Measurements from ENCODE around the gene HMGN1.
"Not testable (repeated sequence)": the region's sequence is repeated elsewhere in the genome, so short reads cannot be mapped to it uniquely, and the experiment has no call there.

The HMGN1 gene

DNA sequence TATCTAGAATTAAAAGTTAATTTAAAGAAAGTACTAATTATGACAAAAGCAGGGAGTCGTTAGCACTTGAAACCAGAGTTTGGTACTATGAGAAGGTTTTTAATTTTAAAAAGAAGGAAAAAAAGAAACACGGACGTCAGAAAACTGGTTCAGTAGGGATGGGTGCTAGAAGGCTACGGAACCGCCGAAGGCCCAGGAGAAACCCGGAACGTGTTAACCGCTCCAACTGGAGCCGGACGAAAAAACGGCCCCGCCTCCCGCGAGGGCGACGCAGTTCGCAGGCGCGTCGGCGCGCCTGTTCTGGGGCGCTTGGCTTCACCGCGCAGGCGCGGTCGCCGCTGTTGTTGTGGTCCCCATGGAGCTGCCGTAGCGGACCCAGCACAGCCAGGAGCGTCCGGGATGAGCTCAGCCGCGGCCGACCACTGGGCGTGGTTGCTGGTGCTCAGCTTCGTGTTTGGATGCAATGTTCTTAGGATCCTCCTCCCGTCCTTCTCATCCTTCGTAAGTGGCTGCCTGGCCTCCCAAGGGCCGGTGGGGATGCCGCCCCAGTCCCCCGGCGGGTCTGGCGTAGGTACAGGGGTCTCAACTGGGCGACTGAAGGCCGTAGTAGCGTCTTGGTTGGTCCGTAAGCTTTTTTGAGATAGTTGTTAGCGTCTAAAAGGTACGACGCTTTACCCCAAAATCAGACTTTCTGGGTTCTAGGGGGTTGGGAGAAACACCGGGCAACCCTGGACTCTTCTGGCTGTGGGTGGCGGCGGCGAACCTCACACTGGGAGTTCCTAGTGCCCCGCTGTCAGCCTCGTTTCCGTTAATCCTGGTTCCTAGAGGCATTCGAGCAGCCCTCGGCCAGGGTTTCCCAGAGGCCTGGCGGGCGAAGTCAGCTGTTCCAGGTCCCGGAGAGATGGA lies 31.4 kb upstream of the HMGN1 start:
- peak; percentile 85 for DNase-seq (ENCODE audit: extremely low read depth, low read depth)
- TF ChIP-seq, protein P1, sequence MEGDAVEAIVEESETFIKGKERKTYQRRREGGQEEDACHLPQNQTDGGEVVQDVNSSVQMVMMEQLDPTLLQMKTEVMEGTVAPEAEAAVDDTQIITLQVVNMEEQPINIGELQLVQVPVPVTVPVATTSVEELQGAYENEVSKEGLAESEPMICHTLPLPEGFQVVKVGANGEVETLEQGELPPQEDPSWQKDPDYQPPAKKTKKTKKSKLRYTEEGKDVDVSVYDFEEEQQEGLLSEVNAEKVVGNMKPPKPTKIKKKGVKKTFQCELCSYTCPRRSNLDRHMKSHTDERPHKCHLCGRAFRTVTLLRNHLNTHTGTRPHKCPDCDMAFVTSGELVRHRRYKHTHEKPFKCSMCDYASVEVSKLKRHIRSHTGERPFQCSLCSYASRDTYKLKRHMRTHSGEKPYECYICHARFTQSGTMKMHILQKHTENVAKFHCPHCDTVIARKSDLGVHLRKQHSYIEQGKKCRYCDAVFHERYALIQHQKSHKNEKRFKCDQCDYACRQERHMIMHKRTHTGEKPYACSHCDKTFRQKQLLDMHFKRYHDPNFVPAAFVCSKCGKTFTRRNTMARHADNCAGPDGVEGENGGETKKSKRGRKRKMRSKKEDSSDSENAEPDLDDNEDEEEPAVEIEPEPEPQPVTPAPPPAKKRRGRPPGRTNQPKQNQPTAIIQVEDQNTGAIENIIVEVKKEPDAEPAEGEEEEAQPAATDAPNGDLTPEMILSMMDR (IDR thresholded peaks at IDR 0.05; ENCODE audit: low read depth, low read length, missing control alignments), result no peak
- H3K4me3 ChIP-seq (replicated peaks; ENCODE audit: low read depth, low read length), result peak overlapping the region; percentile 78

DNA sequence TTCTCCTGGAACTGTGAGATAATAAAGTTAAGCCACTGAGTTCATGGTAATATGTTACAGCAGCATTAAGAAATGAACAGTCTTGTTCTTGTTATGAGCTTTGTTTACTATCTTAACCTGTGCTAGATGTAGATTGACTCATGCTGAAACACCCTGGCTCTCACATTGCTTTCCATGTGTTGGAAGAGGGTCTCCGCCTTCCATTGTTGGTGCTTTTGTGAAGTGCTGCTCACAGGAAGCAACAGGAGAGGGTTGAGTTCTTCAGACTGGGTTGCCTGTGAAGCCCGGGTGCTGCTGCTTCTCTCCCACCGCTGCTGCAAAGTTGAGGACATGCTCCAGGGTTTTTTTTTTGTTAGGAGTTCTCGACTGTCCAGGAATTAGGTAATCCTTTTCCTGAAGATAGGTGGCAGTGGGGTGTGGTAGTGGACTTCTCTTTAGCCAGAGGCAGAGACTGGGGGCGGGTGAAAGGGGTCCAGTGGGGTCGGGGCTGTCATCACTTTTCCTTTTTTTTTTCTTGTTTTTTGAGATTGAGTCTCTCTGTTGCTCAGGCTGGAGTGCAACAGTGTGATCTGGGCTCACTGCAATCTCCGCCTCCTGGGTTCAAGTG lies 28.7 kb upstream of the HMGN1 start:
- no peak overlapping the region for H3K4me3 ChIP-seq (replicated peaks; ENCODE audit: low read depth, low read length)
- TF ChIP-seq, protein P1 (IDR thresholded peaks at IDR 0.05; ENCODE audit: low read depth, low read length, missing control alignments), result no peak
- DNase-seq (ENCODE audit: extremely low read depth, low read depth), result no peak

DNA sequence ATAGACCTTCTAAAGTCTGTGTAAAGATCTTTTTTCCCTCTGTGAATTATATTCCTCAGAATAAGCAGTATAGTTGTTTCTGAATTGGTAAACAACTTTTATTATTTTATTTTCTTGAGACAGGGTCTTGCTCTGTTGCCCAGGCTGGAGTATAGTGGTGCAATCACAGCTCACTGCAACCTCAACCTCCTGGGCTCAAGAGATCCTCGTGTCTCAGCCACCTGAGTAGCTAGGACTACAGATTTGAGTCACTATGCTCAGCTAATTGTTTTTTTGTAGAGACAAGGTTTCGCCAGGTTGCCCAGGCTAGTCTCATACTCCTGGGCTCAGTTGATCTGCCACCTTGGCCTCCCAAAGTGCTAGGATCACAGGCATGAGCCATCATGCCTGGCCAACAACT lies 26.6 kb upstream of the HMGN1 start:
- DNase-seq (ENCODE audit: extremely low read depth, low read depth), result no peak
- H3K4me3 ChIP-seq (replicated peaks; ENCODE audit: low read depth, low read length), result no peak overlapping the region
- TF ChIP-seq, protein P1 (IDR thresholded peaks at IDR 0.05; ENCODE audit: low read depth, low read length, missing control alignments), result no peak

DNA sequence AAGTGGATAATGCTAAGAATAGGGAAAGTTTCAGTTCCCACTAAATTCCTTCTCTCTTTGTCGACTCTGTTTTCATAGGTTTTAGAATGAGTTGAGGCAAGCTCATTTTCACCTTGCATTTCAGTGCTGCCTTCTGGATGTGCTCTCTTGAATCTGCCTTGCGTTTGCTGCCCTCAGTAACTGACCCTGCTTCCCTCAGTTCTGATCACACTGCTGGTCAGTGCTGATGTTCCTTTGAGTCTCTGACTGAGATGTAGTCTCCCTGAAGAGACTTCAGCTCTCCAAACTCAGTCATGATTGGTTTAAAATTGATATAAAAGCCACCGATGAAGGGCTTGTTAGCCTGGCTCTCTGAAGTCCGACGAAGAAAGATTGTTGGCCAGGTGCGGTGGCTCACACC lies 25.2 kb upstream of the HMGN1 start:
- H3K4me3 ChIP-seq (replicated peaks; ENCODE audit: low read depth, low read length), result no peak overlapping the region
- DNase-seq (ENCODE audit: extremely low read depth, low read depth), result no peak
- TF ChIP-seq, protein P1 (IDR thresholded peaks at IDR 0.05; ENCODE audit: low read depth, low read length, missing control alignments), result no peak

DNA sequence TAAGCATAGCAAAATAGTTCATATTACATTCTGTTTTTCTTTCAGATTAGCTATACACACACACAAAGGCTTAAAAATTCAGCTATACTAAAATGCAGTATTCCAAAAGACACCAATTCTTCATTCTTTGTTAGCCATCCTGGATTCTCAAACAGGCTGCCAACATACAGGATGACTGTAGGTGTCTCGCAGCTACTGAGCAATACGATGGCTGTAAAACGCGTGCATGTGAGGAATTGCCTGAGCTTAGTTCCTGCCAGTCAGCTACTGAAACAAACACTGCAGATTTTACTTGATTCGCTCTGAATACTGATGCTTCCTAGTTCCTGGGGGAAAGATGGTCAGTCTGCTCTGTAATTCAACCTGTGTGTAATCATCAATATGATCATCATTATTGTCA lies 24.7 kb upstream of the HMGN1 start:
- TF ChIP-seq, protein P1 (IDR thresholded peaks at IDR 0.05; ENCODE audit: low read depth, low read length, missing control alignments), result peak; percentile 39
- DNase-seq (ENCODE audit: extremely low read depth, low read depth), result no peak
- H3K4me3 ChIP-seq (replicated peaks; ENCODE audit: low read depth, low read length), result no peak overlapping the region

DNA sequence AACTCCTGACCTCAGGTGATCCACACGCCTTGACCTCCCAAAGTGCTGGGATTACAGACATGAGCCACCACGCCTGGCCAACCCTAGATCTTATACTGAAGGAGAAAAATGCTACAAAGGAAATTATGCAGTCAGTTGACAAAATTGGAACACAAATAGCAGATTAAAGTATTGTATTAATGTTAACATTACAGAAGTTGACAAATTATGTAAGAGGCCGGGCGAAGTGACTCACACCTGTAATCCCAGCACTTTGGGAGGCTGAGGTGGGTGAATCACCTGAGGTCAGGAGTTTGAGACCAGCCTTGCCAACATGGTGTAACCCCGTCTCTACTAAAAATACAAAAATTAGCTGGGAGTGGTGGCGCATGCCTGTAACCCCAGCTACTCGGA lies 21.0 kb upstream of the HMGN1 start:
- H3K4me3 ChIP-seq (replicated peaks; ENCODE audit: low read depth, low read length), result not testable (repeated sequence)

DNA sequence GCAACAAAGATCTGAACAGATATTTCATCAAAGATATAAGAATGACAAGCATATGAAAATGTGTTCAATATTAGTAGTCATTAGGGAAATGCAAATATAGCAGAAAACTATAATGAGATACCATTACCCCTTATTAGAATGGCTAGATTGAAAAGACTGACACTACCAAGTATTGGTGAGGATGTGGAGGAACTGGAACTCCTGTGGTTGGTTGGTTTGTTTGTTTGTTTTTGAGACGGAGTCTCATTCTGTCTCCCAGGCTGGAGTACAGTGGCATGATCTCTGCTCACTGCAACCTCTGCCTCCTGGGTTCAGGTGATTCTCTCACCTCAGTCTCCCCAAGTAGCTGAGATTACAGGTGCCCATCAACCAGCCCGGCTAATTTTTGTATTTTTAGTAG lies 18.9 kb upstream of the HMGN1 start:
- no peak overlapping the region for H3K4me3 ChIP-seq (replicated peaks; ENCODE audit: low read depth, low read length)
- TF ChIP-seq, protein P1 (IDR thresholded peaks at IDR 0.05; ENCODE audit: low read depth, low read length, missing control alignments), result no peak
- no peak for DNase-seq (ENCODE audit: extremely low read depth, low read depth)

More for the DNA sequence above, 21.0 kb upstream of the HMGN1 start:
- DNase-seq (ENCODE audit: extremely low read depth, low read depth), result not testable (repeated sequence)

Measured in HFF-Myc (cell line).